HepG2 (cell line): Measurements from ENCODE around the gene TEAD1. TPM values are rescaled to one million over a fixed set of nuclear protein-coding genes. Genes with fewer than 3 reads are reported as not detected.

Experiments
- ARID4A ChIP-seq: sonication (generic); formaldehyde crosslinking; IDR thresholded peaks from 2 replicates; pipeline ENCODE4 v1.5.0; 2020; ENCODE audit warnings: mild to moderate bottlenecking, missing genetic modification reagents, borderline replicate concordance
- FOXK1 ChIP-seq: sonication (generic); formaldehyde crosslinking; IDR thresholded peaks from 2 replicates; pipeline ENCODE4 v1.4.0; 2020; ENCODE audit warnings: low read depth, missing genetic modification reagents, borderline replicate concordance
- RBAK ChIP-seq: sonication (generic); formaldehyde crosslinking; IDR thresholded peaks from 2 replicates; pipeline ENCODE4 v1.5.1; 2020; ENCODE audit warnings: mild to moderate bottlenecking, missing genetic modification reagents
- RBFOX2 ChIP-seq: fragments of 200-400 bp; formaldehyde crosslinking; IDR thresholded peaks from 2 replicates; pipeline ENCODE4 v1.6.1; 2017; ENCODE audit warnings: low read depth, mild to moderate bottlenecking, low read length
- ZC3H13 ChIP-seq: sonication (generic); formaldehyde crosslinking; IDR thresholded peaks from 2 replicates; pipeline ENCODE4 v1.8.1; 2023; ENCODE audit warnings: mild to moderate bottlenecking, missing genetic modification reagents, moderate library complexity
- ZNF296 ChIP-seq: sonication (generic); formaldehyde crosslinking; conservative IDR thresholded peaks from 2 replicates; pipeline ENCODE4 v1.5.0; 2020; ENCODE audit warnings: mild to moderate bottlenecking, missing genetic modification reagents
- ZNF569 ChIP-seq: sonication (generic); formaldehyde crosslinking; IDR thresholded peaks from 2 replicates; pipeline ENCODE4 v1.5.0; 2020; ENCODE audit warnings: mild to moderate bottlenecking, missing genetic modification reagents, moderate library complexity, borderline replicate concordance
- ZSCAN5A ChIP-seq: sonication (generic); formaldehyde crosslinking; IDR thresholded peaks from 2 replicates; pipeline ENCODE4 v1.8.0; 2022; ENCODE audit warnings: mild to moderate bottlenecking, missing genetic modification reagents, borderline replicate concordance
- polyA plus RNA-seq, 8 experiments: library from polyadenylated mRNA; depleted of rRNA in 3 of 8; stranded (reverse) in 7 of 8; unstranded in 1 of 8; fragments of >200 nt; fragmentation: Illumina TruSeq in 4 of 8; extraction: Trizol in 4 of 8; gene quantifications; 2 replicates each; pipeline versions ENCODE4 v1.2.1 to v1.2.3, GENCODE V29; 2011 to 2016; ENCODE audit warnings: low read depth in 4 of 8, missing spikeins in 1 of 8, mixed read lengths in 1 of 8; ENCODE audit not compliant: insufficient read depth in 1 of 8
- total RNA-seq, 5 experiments: library from RNA; depleted of rRNA; stranded (reverse); fragments of >200 nt; fragmentation: Illumina TruSeq; extraction: Trizol; gene quantifications; 2 replicates each; pipeline ENCODE4 v1.2.3, GENCODE V29; 2016; ENCODE audit warnings: low read depth in 1 of 5
- TF ChIP-seq, protein P1 (sequence below): sonication (generic); formaldehyde crosslinking; IDR thresholded peaks from 2 replicates; pipeline ENCODE4 v1.8.0; 2022; ENCODE audit warnings: low read depth, missing genetic modification reagents
- TF ChIP-seq, protein P2 (sequence below): sonication (generic); formaldehyde crosslinking; IDR thresholded peaks from 2 replicates; pipeline ENCODE4 v1.4.0; 2020; ENCODE audit warnings: mild to moderate bottlenecking, missing genetic modification reagents
- TF ChIP-seq, protein P3 (sequence below): sonication (generic); formaldehyde crosslinking; IDR thresholded peaks from 2 replicates; pipeline ENCODE4 v1.5.1; 2020; ENCODE audit warnings: mild to moderate bottlenecking, missing genetic modification reagents, moderate library complexity

Gene TEAD1
- total and polyA plus RNA-seq, 2 of the 13 experiments (the other 11 are each of a cell fraction or from before 2014, with no cell fraction given): 20.1 to 30.5 TPM

DNA sequence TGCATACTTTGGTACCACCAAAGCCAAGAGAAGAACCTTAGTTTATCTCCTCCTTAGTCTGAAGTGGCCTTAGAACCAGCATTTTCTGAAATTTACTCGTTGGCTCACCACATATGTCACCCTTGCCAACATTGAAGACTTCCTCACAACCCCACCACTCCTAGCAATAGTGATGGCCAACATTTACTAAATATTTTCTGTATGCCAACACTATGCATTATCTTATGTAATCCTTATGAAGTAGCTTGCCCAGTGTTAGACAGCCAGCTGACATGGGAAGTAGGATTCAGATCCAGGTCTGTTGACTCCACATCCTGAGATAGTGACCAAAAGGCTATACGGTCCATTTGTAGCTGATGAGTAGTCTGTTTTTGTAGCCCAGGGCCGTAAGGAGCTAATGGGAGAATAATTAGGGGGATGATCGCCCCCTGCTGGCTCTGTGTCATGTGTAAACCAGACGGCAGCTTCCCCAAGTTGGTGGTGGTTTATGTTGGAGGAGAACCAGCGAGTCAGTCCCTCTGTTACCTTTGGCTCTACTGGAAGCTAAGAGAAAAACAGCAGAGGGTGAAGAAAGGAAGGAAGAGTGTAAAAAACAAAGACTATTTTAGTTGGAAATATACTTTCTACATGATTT, 214.4 kb downstream of the TEAD1 start (continued):
- TF ChIP-seq, protein P1, sequence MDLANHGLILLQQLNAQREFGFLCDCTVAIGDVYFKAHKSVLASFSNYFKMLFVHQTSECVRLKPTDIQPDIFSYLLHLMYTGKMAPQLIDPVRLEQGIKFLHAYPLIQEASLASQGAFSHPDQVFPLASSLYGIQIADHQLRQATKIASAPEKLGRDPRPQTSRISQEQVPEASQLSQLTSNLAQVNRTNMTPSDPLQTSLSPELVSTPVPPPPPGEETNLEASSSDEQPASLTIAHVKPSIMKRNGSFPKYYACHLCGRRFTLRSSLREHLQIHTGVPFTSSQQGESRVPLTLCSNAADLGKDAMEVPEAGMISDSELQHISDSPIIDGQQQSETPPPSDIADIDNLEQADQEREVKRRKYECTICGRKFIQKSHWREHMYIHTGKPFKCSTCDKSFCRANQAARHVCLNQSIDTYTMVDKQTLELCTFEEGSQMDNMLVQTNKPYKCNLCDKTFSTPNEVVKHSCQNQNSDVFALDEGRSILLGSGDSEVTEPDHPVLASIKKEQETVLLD (CRISPR knock-in tag): no peak
- TF ChIP-seq RBAK: no peak
- TF ChIP-seq, protein P2, sequence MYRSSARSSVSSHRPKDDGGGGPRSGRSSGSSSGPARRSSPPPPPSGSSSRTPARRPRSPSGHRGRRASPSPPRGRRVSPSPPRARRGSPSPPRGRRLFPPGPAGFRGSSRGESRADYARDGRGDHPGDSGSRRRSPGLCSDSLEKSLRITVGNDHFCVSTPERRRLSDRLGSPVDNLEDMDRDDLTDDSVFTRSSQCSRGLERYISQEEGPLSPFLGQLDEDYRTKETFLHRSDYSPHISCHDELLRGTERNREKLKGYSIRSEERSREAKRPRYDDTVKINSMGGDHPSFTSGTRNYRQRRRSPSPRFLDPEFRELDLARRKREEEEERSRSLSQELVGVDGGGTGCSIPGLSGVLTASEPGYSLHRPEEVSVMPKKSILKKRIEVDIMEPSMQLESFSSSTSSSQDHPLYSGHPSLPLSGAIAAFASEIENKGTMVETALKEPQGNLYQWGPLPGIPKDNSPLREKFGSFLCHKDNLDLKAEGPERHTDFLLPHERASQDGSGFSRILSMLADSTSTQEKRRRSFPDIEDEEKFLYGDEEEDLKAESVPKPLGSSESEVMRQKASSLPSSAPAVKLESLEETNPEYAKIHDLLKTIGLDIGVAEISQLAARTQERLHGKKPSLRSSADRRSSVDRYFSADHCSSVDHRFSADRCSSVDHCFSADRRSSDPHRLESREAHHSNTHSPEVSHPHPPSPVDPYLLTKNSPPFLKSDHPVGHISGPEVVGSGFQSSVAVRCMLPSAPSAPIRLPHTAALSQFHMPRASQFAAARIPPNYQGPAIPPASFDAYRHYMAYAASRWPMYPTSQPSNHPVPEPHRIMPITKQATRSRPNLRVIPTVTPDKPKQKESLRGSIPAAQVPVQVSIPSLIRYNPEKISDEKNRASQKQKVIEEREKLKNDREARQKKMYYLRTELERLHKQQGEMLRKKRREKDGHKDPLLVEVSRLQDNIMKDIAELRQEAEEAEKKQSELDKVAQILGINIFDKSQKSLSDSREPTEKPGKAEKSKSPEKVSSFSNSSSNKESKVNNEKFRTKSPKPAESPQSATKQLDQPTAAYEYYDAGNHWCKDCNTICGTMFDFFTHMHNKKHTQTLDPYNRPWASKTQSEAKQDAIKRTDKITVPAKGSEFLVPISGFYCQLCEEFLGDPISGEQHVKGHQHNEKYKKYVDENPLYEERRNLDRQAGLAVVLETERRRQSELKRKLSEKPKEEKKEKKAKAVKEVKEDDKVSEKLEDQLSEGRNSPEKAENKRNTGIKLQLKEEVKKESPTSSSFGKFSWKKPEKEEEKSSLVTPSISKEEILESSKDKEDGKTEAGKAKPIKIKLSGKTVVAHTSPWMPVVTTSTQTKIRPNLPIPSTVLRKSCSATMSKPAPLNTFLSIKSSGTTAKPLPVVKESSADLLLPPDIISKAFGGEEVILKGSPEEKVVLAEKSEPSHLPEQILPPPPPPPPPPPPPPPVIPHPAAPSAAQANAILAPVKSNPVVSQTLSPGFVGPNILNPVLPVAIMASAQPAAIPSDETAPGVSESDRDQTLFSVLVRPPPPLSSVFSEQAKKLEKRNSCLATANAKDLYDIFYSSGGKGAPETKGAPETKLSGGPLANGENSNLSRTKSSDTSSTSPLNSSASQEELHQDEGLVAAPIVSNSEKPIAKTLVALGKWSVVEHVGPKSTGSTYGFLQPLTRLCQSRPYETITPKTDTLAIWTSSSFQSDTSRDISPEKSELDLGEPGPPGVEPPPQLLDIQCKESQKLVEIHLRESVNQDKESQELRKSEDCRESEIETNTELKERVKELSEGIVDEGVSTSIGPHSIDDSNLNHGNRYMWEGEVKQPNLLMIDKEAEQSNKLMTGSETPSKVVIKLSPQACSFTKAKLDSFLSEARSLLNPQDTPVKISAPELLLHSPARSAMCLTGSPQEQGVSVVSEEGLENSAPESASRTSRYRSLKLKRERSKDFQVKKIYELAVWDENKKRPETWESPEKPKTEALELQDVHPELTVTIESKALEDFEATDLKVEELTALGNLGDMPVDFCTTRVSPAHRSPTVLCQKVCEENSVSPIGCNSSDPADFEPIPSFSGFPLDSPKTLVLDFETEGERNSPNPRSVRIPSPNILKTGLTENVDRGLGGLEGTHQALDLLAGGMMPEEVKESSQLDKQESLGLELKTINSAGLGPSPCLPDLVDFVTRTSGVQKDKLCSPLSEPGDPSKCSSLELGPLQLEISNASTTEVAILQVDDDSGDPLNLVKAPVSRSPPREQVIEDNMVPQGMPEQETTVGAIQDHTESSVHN (CRISPR knock-in tag): no peak
- no peak for TF ChIP-seq RBFOX2
- no peak for TF ChIP-seq ZC3H13 (CRISPR knock-in tag)
- TF ChIP-seq ZSCAN5A: no peak
- no peak for TF ChIP-seq ZNF569
- no peak for TF ChIP-seq ZNF296 (CRISPR knock-in tag)
- TF ChIP-seq ARID4A: no peak
- TF ChIP-seq, protein P3, sequence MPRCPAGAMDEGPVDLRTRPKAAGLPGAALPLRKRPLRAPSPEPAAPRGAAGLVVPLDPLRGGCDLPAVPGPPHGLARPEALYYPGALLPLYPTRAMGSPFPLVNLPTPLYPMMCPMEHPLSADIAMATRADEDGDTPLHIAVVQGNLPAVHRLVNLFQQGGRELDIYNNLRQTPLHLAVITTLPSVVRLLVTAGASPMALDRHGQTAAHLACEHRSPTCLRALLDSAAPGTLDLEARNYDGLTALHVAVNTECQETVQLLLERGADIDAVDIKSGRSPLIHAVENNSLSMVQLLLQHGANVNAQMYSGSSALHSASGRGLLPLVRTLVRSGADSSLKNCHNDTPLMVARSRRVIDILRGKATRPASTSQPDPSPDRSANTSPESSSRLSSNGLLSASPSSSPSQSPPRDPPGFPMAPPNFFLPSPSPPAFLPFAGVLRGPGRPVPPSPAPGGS (CRISPR knock-in tag): no peak
- TF ChIP-seq FOXK1 (CRISPR knock-in tag): no peak
